ENCODE measurements around the gene ZNF664. TPM values are rescaled to one million over a fixed set of nuclear protein-coding genes. Genes with fewer than 3 reads are reported as not detected.

ZNF664 gene
- polyA plus RNA-seq, 3 donors: 1.5 to 20.9 (median 2.7) TPM

DNA sequence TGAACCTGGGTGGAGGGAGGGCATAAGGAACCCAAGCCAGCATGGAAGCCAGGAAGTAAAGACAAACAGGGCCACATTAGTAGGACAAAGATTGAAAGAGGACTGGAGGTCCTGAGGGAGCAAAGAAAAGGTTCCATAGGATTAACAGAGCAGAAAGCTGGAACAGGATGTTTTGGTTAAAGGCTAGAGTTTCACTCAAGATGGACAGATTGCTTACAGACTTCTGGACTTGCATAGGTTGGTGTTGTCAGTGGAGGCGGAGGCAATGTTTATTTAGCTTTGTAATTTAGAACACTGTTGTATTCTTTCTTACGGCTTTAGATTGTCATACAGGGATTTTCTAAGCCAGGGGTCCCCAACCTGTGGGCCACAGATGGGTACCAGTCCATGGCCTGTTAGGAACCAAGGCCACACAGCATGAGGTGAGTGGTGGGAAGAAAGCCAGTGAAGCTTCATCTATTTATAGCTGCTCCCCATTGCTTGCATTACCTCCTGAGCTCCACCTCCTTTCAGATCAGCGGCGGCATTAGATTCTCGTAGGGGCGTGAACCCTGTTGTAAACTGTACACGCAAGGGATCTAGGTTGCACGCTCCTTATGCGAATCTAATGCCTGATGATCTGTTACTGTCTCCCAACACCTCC lies 31.3 kb downstream of the ZNF664 start:
- H3K9me3 ChIP-seq (replicated peaks in 1 of 2; ENCODE audit: control insufficient read depth in 1 of 2, insufficient read depth in 1 of 2, low read length in 2 of 2): no peaks in the 10 kb centered on the region
- H4K20me1 ChIP-seq (ENCODE audit: insufficient read depth, low read length): no peaks in the 10 kb centered on the region
- H3K4me1 ChIP-seq (ENCODE audit: control insufficient read depth in 1 of 2, insufficient read depth in 2 of 2, low read length in 2 of 2): peaks cover 21 to 28% of the 10 kb centered on the region in 2 donors
- no peaks in the 10 kb centered on the region for H3K27me3 ChIP-seq (ENCODE audit: control insufficient read depth in 2 of 2, insufficient read depth in 2 of 2, low read length in 2 of 2)
- no peak overlapping the region for H3K27ac ChIP-seq (ENCODE audit: low read depth in 1 of 2, low read length in 2 of 2)
- Mint-ChIP-seq H3K4me1 (peaks cover 25% of the 10 kb centered on the region), H3K27ac (no peak overlapping the region), H3K36me3 (peaks cover 4 to 14% of the 10 kb centered on the region in 2 donors), H3K9me3 (no peaks in the 10 kb centered on the region), H3K27me3 (ENCODE audit: low read depth in 3 of 3) (peaks cover 0 to 2% (median 0%) of the 10 kb centered on the region in 3 donors), H3K4me3 (no peak overlapping the region)
- intact Hi-C loops (cut with micrococcal nuclease): no loop called here
- H3K79me2 ChIP-seq (ENCODE audit: insufficient read depth, low read length): no peaks in the 10 kb centered on the region
- DNase-seq: no peak
- H3K36me3 ChIP-seq (replicated peaks in 1 of 2; ENCODE audit: control insufficient read depth in 1 of 2, insufficient read depth in 2 of 2, low read length in 2 of 2): peaks cover 10 to 25% of the 10 kb centered on the region in 2 donors
- H2AFZ ChIP-seq (ENCODE audit: insufficient read depth, low read depth, low read length, poor library complexity, severe bottlenecking): no peak overlapping the region
- TF ChIP-seq, protein P1, sequence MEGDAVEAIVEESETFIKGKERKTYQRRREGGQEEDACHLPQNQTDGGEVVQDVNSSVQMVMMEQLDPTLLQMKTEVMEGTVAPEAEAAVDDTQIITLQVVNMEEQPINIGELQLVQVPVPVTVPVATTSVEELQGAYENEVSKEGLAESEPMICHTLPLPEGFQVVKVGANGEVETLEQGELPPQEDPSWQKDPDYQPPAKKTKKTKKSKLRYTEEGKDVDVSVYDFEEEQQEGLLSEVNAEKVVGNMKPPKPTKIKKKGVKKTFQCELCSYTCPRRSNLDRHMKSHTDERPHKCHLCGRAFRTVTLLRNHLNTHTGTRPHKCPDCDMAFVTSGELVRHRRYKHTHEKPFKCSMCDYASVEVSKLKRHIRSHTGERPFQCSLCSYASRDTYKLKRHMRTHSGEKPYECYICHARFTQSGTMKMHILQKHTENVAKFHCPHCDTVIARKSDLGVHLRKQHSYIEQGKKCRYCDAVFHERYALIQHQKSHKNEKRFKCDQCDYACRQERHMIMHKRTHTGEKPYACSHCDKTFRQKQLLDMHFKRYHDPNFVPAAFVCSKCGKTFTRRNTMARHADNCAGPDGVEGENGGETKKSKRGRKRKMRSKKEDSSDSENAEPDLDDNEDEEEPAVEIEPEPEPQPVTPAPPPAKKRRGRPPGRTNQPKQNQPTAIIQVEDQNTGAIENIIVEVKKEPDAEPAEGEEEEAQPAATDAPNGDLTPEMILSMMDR (IDR thresholded peaks at IDR 0.05): no peak
- H3K4me2 ChIP-seq (replicated peaks; ENCODE audit: extremely low read depth, low read length, poor library complexity, severe bottlenecking): no peak overlapping the region
- 97% methylated on average over 6 of the region's 9 CpGs for WGBS (ENCODE audit: insufficient coverage)
- H3K4me3 ChIP-seq (replicated peaks in 1 of 3; ENCODE audit: low read depth in 2 of 3, low read length in 3 of 3): no peak overlapping the region
- no peak overlapping the region for H3K9ac ChIP-seq (ENCODE audit: insufficient read depth, low read length, poor library complexity, severe bottlenecking)

DNA sequence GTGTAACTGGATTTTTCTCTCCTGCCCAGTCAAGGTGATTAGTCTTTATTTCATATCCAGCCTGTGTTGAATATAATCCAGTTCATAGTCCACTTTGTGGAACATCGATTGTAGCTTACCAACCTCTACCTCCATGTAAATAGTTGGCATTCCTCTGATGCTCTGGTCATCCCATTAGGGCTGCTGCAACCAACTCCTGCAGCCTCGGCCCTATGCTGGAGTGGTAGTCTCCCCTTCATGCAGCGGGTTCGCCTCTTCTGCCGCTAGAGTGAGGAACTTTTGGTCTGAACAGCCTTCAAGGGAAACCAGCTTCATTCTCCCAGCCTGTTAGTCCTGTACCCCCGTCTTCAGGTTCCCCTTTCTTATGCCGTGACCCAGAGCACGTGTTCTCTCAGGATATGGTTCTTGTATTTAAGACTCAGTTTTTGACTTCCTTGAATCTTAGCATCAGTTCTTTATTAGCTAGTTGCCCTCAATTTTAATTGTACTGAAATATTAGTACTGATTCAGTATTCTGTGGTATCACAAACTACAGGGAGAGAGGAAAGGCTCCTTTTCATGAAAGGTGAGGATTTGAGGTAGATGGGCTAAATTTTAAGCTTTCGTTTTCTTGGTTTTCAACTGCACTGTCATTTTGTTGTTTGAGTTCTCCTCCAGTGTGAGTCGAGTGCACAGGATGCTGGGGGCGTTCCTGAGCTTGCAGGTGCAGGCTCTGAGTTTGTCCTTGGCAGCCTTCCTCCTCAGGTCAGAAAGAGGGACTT lies 33.2 kb downstream of the ZNF664 start:
- DNase-seq: peak; percentile 56 to 71 (median 60)
- Mint-ChIP-seq H3K9me3 (no peaks in the 10 kb centered on the region), H3K27me3 (ENCODE audit: low read depth in 3 of 3) (peaks cover 0 to 2% (median 0%) of the 10 kb centered on the region in 3 donors), H3K36me3 (peaks cover 10 to 20% of the 10 kb centered on the region in 2 donors), H3K4me3 (peak overlapping the region; percentile 14 to 79), H3K27ac (peak overlapping the region in 4 of 7 donors; percentile 20 to 67 (median 55)), H3K4me1 (peaks cover 25% of the 10 kb centered on the region)
- H3K9ac ChIP-seq (ENCODE audit: insufficient read depth, low read length, poor library complexity, severe bottlenecking): no peak overlapping the region
- H3K79me2 ChIP-seq (ENCODE audit: insufficient read depth, low read length): no peaks in the 10 kb centered on the region
- H3K27ac ChIP-seq (ENCODE audit: low read depth in 1 of 2, low read length in 2 of 2): peak overlapping the region in 1 of 2 donors; percentile 24
- WGBS (ENCODE audit: insufficient coverage): 20% methylated on average over 5 of the region's 11 CpGs
- H4K20me1 ChIP-seq (ENCODE audit: insufficient read depth, low read length): no peaks in the 10 kb centered on the region
- H3K4me2 ChIP-seq (replicated peaks; ENCODE audit: extremely low read depth, low read length, poor library complexity, severe bottlenecking): peak overlapping the region; percentile 43
- TF ChIP-seq, protein P1 (IDR thresholded peaks at IDR 0.05): no peak
- peaks cover 9 to 22% of the 10 kb centered on the region in 2 donors for H3K36me3 ChIP-seq (replicated peaks in 1 of 2; ENCODE audit: control insufficient read depth in 1 of 2, insufficient read depth in 2 of 2, low read length in 2 of 2)
- intact Hi-C loops (cut with micrococcal nuclease): no loop called here
- H3K27me3 ChIP-seq (ENCODE audit: control insufficient read depth in 2 of 2, insufficient read depth in 2 of 2, low read length in 2 of 2): no peaks in the 10 kb centered on the region
- peaks cover 21 to 28% of the 10 kb centered on the region in 2 donors for H3K4me1 ChIP-seq (ENCODE audit: control insufficient read depth in 1 of 2, insufficient read depth in 2 of 2, low read length in 2 of 2)
- no peaks in the 10 kb centered on the region for H3K9me3 ChIP-seq (replicated peaks in 1 of 2; ENCODE audit: control insufficient read depth in 1 of 2, insufficient read depth in 1 of 2, low read length in 2 of 2)
- H2AFZ ChIP-seq (ENCODE audit: insufficient read depth, low read depth, low read length, poor library complexity, severe bottlenecking): peak overlapping the region; percentile 30
- peak overlapping the region in 1 of 3 experiments; percentile 10 for H3K4me3 ChIP-seq (replicated peaks in 1 of 3; ENCODE audit: low read depth in 2 of 3, low read length in 3 of 3)
